Subcutaneous adipose tissue (tissue), 4 donors: ENCODE data around the gene CERS6. TPM values are rescaled to one million over a fixed set of nuclear protein-coding genes. Genes with fewer than 3 reads are reported as not detected.

Experiments
- total RNA-seq, 4 donors: library from RNA; depleted of rRNA; stranded (reverse); fragments of >200 nt; gene quantifications; one replicate each; pipeline ENCODE4 v1.1.0, GENCODE V29; 2016
- TF ChIP-seq, protein P1 (sequence below): fragments of 450-650 bp; IDR thresholded peaks from one replicate; pipeline ENCODE4 v1.5.1; 2016; ENCODE audit warnings: low read depth, mild to moderate bottlenecking, control low read depth, antibody characterized with exemption, moderate library complexity

The CERS6 gene
- total RNA-seq, 4 donors from 2014 or later: 51.7 to 77.1 (median 59.3) TPM

DNA sequence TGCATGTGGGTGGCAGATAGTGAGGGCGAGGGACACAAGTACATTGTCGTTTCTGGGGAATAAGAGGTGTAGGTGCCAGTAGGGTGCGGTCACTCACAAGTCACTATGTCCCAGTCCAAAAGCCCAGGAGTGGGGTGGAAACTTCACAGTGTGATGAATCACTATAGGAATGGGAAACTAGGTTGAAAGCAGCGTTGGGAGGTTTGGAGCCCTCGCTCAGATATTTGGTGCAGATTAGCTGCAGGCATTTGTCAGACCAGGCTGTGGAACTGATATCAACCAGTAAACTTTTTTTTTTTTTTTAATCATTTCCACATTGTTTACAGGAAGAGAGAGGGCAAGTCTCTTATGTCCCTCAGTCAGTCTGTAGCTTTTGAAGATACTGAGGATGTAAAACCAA, 121.8 kb downstream of the CERS6 start:
- TF ChIP-seq, protein P1, sequence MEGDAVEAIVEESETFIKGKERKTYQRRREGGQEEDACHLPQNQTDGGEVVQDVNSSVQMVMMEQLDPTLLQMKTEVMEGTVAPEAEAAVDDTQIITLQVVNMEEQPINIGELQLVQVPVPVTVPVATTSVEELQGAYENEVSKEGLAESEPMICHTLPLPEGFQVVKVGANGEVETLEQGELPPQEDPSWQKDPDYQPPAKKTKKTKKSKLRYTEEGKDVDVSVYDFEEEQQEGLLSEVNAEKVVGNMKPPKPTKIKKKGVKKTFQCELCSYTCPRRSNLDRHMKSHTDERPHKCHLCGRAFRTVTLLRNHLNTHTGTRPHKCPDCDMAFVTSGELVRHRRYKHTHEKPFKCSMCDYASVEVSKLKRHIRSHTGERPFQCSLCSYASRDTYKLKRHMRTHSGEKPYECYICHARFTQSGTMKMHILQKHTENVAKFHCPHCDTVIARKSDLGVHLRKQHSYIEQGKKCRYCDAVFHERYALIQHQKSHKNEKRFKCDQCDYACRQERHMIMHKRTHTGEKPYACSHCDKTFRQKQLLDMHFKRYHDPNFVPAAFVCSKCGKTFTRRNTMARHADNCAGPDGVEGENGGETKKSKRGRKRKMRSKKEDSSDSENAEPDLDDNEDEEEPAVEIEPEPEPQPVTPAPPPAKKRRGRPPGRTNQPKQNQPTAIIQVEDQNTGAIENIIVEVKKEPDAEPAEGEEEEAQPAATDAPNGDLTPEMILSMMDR: no peak

- TF ChIP-seq, protein P1: no peak
Measured at GRCh38 chr2:168583064-168583709, 127.1 kb downstream of the CERS6 start.

DNA sequence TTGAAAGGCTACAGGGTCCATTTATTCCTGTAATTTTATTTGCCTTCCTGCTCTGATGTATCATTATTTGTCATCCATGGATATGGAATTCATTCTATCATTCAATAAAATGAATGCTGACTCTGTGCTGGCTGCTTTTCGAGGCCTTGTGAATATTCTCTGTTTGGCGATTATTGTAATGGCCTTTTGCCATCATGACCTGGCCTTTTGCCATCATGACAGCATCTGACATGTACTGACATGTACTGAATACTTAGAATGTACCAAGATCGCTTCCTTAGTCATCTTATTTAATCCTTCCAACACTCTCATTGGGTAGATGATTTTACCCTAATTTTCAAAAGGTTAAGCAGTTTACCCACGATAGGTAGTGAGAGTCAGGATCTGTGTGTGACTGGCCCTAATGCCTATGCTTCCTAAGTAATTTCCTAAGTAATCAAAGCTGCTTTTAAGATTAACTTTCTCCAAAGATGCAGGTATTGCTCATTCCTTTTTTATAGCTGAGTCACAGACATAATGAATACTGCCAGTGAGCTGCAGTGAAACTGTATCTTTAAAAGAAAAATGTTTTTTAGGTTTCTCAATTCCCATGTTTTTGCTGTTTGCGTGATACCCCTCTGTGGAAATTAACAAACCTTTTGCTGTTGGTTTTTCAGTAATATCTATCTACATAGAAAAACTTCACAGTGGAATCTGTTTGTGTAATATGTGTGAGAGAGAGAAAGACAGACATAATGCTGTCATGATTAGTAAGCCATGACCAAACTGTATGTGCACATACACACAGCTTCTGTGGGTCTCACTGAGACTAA, 127.8 kb downstream of the CERS6 start:
- TF ChIP-seq, protein P1: no peak

- TF ChIP-seq, protein P1: no peak
Measured at GRCh38 chr2:168584911-168585310, 128.8 kb downstream of the CERS6 start.

GRCh38 chr2:168585700-168586099, 129.6 kb downstream of the CERS6 start:
- TF ChIP-seq, protein P1: no peak

GRCh38 chr2:168587307-168587706, 131.2 kb downstream of the CERS6 start:
- TF ChIP-seq, protein P1: no peak
